ENCODE data around the gene EXOC4. TPM values are rescaled to one million over a fixed set of nuclear protein-coding genes. Genes with fewer than 3 reads are reported as not detected.

EXOC4 gene
- total and polyA plus RNA-seq, 2 experiments from 2014 or later, result 23.9 to 51.7 TPM

GRCh38 chr7:133354546-133355324 is 101.9 kb downstream of the EXOC4 start:
- in situ Hi-C loops (cut with MboI), result no loop called here
- WGBS, 2 experiments (ENCODE audit: low coverage in 1 of 2, low lambda C conversion rate in 2 of 2, missing lambda C conversion rate in 2 of 2), result 96% methylated on average over 5 of the region's 5 CpGs
- Histone ChIP-seq H3K4me2 (ENCODE audit: unreplicated experiment) (peak overlapping the region; percentile 0), H3K27ac (no peak overlapping the region), H3K27me3 (replicated peaks; ENCODE audit: insufficient read depth) (no peaks in the 10 kb centered on the region), H3K36me3 (ENCODE audit: low read depth) (no peaks in the 10 kb centered on the region), H3K4me3 (no peak overlapping the region), H3K79me2 (ENCODE audit: insufficient read depth) (peaks cover 26% of the 10 kb centered on the region), H3K9me2 (ENCODE audit: insufficient read depth) (no peaks in the 10 kb centered on the region), H4K20me1 (ENCODE audit: insufficient read depth) (no peaks in the 10 kb centered on the region), H3K9ac (no peak overlapping the region), H2AFZ (0 out of 2 replicates have a peak overlapping the region, but pooled peaks have one; percentile 8), H3K9me3 (ENCODE audit: low read depth) (peaks cover 3% of the 10 kb centered on the region), H3K4me1 (ENCODE audit: insufficient read depth) (peaks cover 23% of the 10 kb centered on the region; the same call in 1 of the 2 replicates), H3F3A (ENCODE audit: insufficient read depth) (peaks cover 8% of the 10 kb centered on the region; the same call in 1 of the 2 replicates)
- DNase-seq, result peak; percentile 8
- TF ChIP-seq EZH2phosphoT487 (IDR thresholded peaks at IDR 0.05; ENCODE audit: insufficient read depth, low read depth), result no peak
- TF ChIP-seq EZH2 (IDR thresholded peaks at IDR 0.05; ENCODE audit: insufficient read depth, poor library complexity, severe bottlenecking), result no peak

- Histone ChIP-seq H3K36me3 (ENCODE audit: low read depth) (no peaks in the 10 kb centered on the region), H3K79me2 (ENCODE audit: insufficient read depth) (peaks cover 24% of the 10 kb centered on the region), H3K9me2 (ENCODE audit: insufficient read depth) (no peaks in the 10 kb centered on the region), H3K27ac (no peak overlapping the region), H3K9me3 (ENCODE audit: low read depth) (peaks cover 3% of the 10 kb centered on the region), H3K4me3 (no peak overlapping the region), H3K27me3 (replicated peaks; ENCODE audit: insufficient read depth) (no peaks in the 10 kb centered on the region), H3K4me2 (ENCODE audit: unreplicated experiment) (peak overlapping the region; percentile 0), H3F3A (ENCODE audit: insufficient read depth) (peaks cover 8% of the 10 kb centered on the region; the same call in 1 of the 2 replicates), H3K4me1 (ENCODE audit: insufficient read depth) (peaks cover 27% of the 10 kb centered on the region; the same call in 1 of the 2 replicates), H3K9ac (no peak overlapping the region), H4K20me1 (ENCODE audit: insufficient read depth) (no peaks in the 10 kb centered on the region), H2AFZ (0 out of 2 replicates have a peak overlapping the region, but pooled peaks have one; percentile 8)
- in situ Hi-C loops (cut with MboI), result no loop called here
- TF ChIP-seq EZH2phosphoT487 (IDR thresholded peaks at IDR 0.05; ENCODE audit: insufficient read depth, low read depth), result no peak
- no peak for TF ChIP-seq EZH2 (IDR thresholded peaks at IDR 0.05; ENCODE audit: insufficient read depth, poor library complexity, severe bottlenecking)
- peak; percentile 43 for DNase-seq
- WGBS, 2 experiments (ENCODE audit: low coverage in 1 of 2, low lambda C conversion rate in 2 of 2, missing lambda C conversion rate in 2 of 2), result 71 to 79% methylated on average over 3 of the region's 3 CpGs
Measured at GRCh38 chr7:133355325-133355708, 102.4 kb downstream of the EXOC4 start.

- Histone ChIP-seq H3K4me3 (no peak overlapping the region), H3K4me1 (ENCODE audit: insufficient read depth) (peaks cover 27% of the 10 kb centered on the region; the same call in 1 of the 2 replicates), H3K4me2 (ENCODE audit: unreplicated experiment) (no peak overlapping the region), H3K36me3 (ENCODE audit: low read depth) (no peaks in the 10 kb centered on the region), H3K79me2 (ENCODE audit: insufficient read depth) (peaks cover 20% of the 10 kb centered on the region), H3K9me2 (ENCODE audit: insufficient read depth) (no peaks in the 10 kb centered on the region), H4K20me1 (ENCODE audit: insufficient read depth) (no peaks in the 10 kb centered on the region), H3K27me3 (replicated peaks; ENCODE audit: insufficient read depth) (no peaks in the 10 kb centered on the region), H3K9me3 (ENCODE audit: low read depth) (peaks cover 3% of the 10 kb centered on the region), H3F3A (ENCODE audit: insufficient read depth) (peaks cover 8% of the 10 kb centered on the region; the same call in 1 of the 2 replicates), H3K27ac (no peak overlapping the region), H3K9ac (no peak overlapping the region), H2AFZ (no peak overlapping the region)
- in situ Hi-C loops (cut with MboI), result no loop called here
- WGBS, 2 experiments (ENCODE audit: low coverage in 1 of 2, low lambda C conversion rate in 2 of 2, missing lambda C conversion rate in 2 of 2), result 82 to 86% methylated on average over 3 of the region's 3 CpGs
- no peak for DNase-seq
- TF ChIP-seq EZH2phosphoT487 (IDR thresholded peaks at IDR 0.05; ENCODE audit: insufficient read depth, low read depth) (no peak), EZH2 (IDR thresholded peaks at IDR 0.05; ENCODE audit: insufficient read depth, poor library complexity, severe bottlenecking) (no peak)
Measured at GRCh38 chr7:133355822-133356221, 102.9 kb downstream of the EXOC4 start.

- Histone ChIP-seq H3K9ac (peak overlapping the region; percentile 41; the same call in 1 of the 2 replicates), H3K9me3 (ENCODE audit: low read depth) (no peaks in the 10 kb centered on the region), H3K4me2 (ENCODE audit: unreplicated experiment) (peak overlapping the region; percentile 47), H3K36me3 (ENCODE audit: low read depth) (0 out of 2 replicates have a peak, but pooled peaks cover 5% of the 10 kb centered on the region), H3K9me2 (ENCODE audit: insufficient read depth) (no peaks in the 10 kb centered on the region), H4K20me1 (ENCODE audit: insufficient read depth) (no peaks in the 10 kb centered on the region), H3K4me1 (ENCODE audit: insufficient read depth) (peaks cover 27% of the 10 kb centered on the region; the same call in 1 of the 2 replicates), H3F3A (ENCODE audit: insufficient read depth) (peaks cover 8% of the 10 kb centered on the region; the same call in 1 of the 2 replicates), H3K79me2 (ENCODE audit: insufficient read depth) (no peaks in the 10 kb centered on the region), H3K4me3 (peak overlapping the region; percentile 16; the same call in 1 of the 2 replicates), H3K27me3 (replicated peaks; ENCODE audit: insufficient read depth) (no peaks in the 10 kb centered on the region), H3K27ac (peak overlapping the region; percentile 37), H2AFZ (no peak overlapping the region)
- TF ChIP-seq EZH2 (IDR thresholded peaks at IDR 0.05; ENCODE audit: insufficient read depth, poor library complexity, severe bottlenecking), result no peak
- TF ChIP-seq EZH2phosphoT487 (IDR thresholded peaks at IDR 0.05; ENCODE audit: insufficient read depth, low read depth), result no peak
- DNase-seq, result peak; percentile 67
- in situ Hi-C loops (cut with MboI), result no loop called here
- 23 to 27% methylated on average over 3 of the region's 3 CpGs for WGBS, 2 experiments (ENCODE audit: low coverage in 1 of 2, low lambda C conversion rate in 2 of 2, missing lambda C conversion rate in 2 of 2)
Measured at GRCh38 chr7:133358708-133359107, 105.8 kb downstream of the EXOC4 start.
